ENCODE results near the gene SUV39H2.
"Not testable (repeated sequence)": the region's sequence is repeated elsewhere in the genome, so short reads cannot be mapped to it uniquely, and the experiment has no call there.

SUV39H2 gene

DNA sequence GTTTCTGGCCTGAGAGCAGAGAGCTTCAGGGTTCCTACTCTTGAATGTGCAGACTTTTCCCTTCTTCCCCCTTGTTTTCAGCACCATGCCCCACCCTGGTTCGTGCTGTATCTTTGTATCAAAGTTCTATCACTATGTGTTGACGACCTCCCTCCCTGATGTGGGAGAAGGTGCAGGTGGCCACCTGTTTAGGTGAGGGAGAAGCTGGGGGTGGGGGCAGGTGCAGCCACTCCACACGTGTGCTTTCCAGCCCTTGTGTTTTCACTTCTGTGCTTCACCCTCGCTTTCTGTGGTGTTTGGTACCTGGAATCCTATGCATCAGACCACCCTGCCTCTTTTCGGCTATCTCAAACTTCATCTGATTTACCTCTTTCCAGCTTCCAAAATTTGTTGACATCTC is 19.6 kb upstream of the SUV39H2 start:
- no peak overlapping the region for H3K4me3 ChIP-seq (ENCODE audit: low read length)
- no peak for DNase-seq (ENCODE audit: low read depth)
- TF ChIP-seq, protein P1, sequence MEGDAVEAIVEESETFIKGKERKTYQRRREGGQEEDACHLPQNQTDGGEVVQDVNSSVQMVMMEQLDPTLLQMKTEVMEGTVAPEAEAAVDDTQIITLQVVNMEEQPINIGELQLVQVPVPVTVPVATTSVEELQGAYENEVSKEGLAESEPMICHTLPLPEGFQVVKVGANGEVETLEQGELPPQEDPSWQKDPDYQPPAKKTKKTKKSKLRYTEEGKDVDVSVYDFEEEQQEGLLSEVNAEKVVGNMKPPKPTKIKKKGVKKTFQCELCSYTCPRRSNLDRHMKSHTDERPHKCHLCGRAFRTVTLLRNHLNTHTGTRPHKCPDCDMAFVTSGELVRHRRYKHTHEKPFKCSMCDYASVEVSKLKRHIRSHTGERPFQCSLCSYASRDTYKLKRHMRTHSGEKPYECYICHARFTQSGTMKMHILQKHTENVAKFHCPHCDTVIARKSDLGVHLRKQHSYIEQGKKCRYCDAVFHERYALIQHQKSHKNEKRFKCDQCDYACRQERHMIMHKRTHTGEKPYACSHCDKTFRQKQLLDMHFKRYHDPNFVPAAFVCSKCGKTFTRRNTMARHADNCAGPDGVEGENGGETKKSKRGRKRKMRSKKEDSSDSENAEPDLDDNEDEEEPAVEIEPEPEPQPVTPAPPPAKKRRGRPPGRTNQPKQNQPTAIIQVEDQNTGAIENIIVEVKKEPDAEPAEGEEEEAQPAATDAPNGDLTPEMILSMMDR (conservative IDR thresholded peaks at IDR 0.05; ENCODE audit: low read depth, low read length) = no peak

DNA sequence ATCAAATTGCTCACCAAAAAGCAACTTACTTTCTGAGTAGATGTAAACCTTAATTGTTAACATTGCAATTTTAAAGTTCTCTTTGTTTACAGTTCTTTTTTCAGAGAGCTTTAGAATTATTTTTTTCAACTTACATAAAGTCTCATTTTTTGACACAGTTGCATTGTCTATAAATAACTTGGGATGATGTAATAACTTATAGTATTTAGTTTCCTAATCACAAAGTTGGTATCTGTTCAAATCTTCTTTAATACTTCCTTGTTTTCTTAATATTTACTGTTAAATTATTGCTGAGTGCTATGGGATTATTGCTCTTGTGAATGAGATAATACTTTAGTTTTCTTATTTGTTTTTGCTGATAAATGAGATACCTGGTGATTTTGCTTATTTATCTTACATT is 18.9 kb upstream of the SUV39H2 start:
- no peak for DNase-seq (ENCODE audit: low read depth)
- no peak overlapping the region for H3K4me3 ChIP-seq (ENCODE audit: low read length)
- TF ChIP-seq, protein P1 (conservative IDR thresholded peaks at IDR 0.05; ENCODE audit: low read depth, low read length) = no peak

DNA sequence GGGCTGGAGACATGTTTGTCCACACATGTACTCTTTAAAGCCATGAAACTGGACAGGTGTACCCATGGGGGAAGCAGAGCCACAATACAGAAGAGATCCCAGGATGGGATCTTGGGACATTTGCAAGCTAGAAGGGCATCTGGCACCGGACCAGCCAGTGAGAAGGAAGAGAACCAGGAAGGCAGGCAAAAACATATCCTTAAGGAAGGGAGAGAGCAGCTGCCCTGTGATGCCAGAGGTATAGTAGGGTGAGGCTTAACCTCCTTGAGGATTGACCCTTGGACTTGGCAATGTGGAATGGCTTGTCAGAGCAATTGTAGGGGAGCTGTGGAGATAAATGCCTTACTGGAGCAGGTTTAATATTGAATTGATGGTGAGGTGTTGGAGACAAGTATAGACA is 17.9 kb upstream of the SUV39H2 start:
- TF ChIP-seq, protein P1 (conservative IDR thresholded peaks at IDR 0.05; ENCODE audit: low read depth, low read length) = no peak
- H3K4me3 ChIP-seq (ENCODE audit: low read length) = no peak overlapping the region
- DNase-seq (ENCODE audit: low read depth) = no peak

DNA sequence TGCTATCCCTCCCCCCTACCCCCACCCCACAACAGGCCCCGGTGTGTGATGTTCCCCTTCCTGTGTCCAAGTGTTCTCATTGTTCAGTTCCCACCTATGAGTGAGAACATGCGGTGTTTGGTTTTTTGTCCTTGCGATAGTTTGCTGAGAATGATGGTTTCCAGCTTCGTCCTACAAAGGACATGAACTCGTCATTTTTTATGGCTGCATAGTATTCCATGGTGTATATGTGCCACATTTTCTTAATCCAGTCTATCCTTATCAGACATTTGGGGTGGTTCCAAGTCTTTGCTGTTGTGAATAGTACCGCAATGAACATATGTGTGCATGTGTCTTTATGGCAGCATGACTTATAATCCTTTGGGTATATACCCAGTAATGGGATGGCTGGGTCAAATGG is 14.2 kb upstream of the SUV39H2 start:
- DNase-seq (ENCODE audit: low read depth); H3K4me3 ChIP-seq (ENCODE audit: low read length): not testable (repeated sequence)

DNA sequence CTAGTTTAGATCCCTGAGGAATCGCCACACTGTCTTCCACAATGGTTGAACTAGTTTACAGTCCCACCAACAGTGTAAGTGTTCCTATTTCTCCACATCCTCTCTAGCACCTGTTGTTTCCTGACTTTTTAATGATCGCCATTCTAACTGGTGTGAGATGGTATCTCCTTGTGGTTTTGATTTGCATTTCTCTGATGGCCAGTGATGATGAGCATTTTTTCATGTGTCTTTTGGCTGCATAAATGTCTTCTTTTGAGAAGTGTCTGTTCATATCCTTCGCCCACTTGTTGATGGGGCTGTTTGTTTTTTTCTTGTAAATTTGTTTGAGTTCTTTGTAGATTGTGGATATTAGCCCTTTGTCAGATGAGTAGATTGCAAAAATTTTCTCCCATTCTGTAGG is 13.8 kb upstream of the SUV39H2 start:
- not testable (repeated sequence) for H3K4me3 ChIP-seq (ENCODE audit: low read length); DNase-seq (ENCODE audit: low read depth)

DNA sequence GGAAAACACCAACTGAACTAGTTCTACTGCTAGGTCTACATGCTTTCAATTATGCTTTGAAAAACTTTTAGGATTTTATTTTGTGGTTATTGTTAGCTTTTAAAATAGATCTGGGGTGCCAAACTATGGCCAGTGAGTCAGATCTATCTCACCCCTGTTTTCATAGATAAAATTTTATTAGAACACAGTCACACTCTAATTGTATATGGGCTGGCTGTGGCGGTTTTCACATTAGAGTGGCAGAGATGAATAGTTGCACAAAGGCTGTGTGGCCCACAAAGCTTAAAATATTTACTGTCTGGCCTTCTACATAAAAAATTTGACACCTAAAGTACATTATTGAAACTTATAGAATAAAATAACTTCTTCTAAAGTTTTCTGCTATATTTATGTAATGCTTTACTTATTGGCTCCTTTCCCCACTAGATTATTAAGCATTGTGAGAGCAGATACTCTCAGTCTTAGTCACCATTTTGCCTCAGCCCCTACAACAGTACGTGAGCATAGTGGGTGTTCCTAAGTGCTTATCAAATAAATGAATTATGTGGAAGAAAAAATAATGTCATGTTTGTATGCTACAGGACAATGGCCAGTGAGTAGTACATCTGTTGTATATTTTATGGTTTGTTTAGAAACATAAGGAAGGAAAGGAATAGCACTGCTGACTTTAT is 5.4 kb upstream of the SUV39H2 start:
- no peak overlapping the region for H3K4me3 ChIP-seq (ENCODE audit: low read length)
- peak; percentile 22 for DNase-seq (ENCODE audit: low read depth)
- TF ChIP-seq, protein P1 (conservative IDR thresholded peaks at IDR 0.05; ENCODE audit: low read depth, low read length) = no peak

DNA sequence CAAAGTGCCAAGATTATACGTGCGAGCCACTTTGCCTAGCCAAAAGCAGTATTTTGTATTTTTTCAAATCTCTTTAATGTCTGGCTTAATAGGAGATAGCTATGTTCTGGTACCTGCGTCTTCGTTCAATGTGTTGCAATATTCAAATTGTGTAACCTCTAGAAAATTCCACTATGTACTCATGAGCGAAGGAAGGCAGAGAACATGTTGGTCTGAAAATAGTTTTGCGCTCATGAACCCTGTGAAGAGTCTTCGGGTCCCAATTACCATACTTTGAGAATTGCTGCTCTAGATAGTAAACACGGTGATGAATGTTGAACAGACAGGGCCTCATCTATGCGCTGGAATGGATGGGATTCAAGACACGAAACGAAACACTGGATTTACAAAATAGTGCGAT is 2.7 kb upstream of the SUV39H2 start:
- TF ChIP-seq, protein P1 (conservative IDR thresholded peaks at IDR 0.05; ENCODE audit: low read depth, low read length) = no peak
- no peak for DNase-seq (ENCODE audit: low read depth)
- H3K4me3 ChIP-seq (ENCODE audit: low read length) = no peak overlapping the region

DNA sequence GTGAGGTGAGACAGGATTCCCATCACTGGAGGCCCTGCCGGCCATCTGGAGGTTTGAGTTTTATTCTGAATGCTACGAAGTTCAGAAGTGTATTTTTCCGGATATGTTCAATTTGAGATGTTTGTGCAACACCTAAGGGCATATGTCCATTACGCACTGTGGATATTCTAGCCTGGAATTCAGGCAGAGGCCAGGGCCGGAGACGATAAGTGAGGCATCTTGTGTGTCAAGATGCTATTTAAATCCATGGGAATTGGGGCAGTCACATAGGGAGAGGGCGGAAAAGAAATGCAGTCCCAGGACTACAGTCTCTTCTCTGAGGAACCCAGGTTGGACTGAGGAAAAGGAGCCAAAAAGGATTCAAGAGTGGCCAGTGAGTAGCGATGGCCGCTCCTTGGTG is 1.9 kb upstream of the SUV39H2 start:
- DNase-seq (ENCODE audit: low read depth) = no peak
- H3K4me3 ChIP-seq (ENCODE audit: low read length) = no peak overlapping the region
- TF ChIP-seq, protein P1 (conservative IDR thresholded peaks at IDR 0.05; ENCODE audit: low read depth, low read length) = no peak
